ENCODE measurements around the gene TP63. TPM values are rescaled to one million over a fixed set of nuclear protein-coding genes. Genes with fewer than 3 reads are reported as not detected.
A peak's percentile ranks its signal among the peaks of the same experiment; 100 is the strongest.

The TP63 gene
- total and polyA plus RNA-seq, 2 experiments from 2014 or later: not detected

DNA sequence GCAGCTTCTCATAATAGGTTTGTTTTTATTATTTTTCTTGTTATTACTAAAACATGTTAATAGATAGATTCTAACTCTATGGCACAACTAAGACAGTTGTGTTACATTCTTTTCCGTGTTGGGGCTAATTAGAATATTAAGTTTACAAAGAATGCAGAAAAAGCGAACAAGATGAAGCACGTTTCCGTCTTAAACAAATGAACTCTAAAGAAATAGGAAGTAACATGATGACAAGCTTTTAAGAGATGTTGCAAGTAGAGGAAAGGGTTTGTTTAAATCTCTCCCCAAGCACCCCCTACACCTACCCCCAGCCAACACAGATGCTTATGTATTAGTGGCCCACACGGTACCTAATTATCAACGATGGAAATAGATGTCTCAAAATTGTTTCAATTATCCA lies 207.1 kb downstream of the TP63 start:
- no peaks in the 10 kb centered on the region for H3K79me2 ChIP-seq (replicated peaks; ENCODE audit: insufficient read depth)
- no peak overlapping the region for H3K27ac Mint-ChIP-seq
- no peak for ATAC-seq

DNA sequence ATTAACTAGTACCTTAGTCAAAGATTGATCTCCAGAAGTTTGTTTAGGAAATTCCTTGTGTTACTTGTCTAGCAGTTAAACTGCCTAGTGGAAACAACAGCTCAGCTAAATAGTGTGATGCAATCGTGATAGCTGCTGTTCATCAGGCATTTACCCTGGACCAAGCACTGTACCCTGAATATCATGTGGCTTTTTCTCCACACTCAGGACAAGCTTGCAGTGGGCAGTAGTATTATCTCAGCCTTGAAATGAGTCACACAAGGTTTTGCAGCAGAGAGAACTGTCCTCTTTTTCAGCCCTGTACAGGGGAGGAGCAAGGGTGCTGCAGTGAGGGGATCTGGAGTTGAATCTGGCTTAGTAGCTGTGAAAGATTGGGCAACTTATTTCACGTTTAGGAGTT lies 208.4 kb downstream of the TP63 start:
- Histone ChIP-seq H3K27me3 (ENCODE audit: insufficient read depth) (no peaks in the 10 kb centered on the region), H3K79me2 (replicated peaks; ENCODE audit: insufficient read depth) (no peaks in the 10 kb centered on the region), H3K4me1 (ENCODE audit: insufficient read depth) (no peaks in the 10 kb centered on the region), H3F3A (replicated peaks; ENCODE audit: low read depth) (no peaks in the 10 kb centered on the region), H3K27ac (ENCODE audit: low read depth) (no peak overlapping the region), H3K4me2 (no peak overlapping the region), H3K9me2 (ENCODE audit: insufficient read depth) (no peaks in the 10 kb centered on the region), H2AFZ (peak overlapping the region; percentile 53; the same call in 1 of the 2 replicates), H3K36me3 (ENCODE audit: insufficient read depth) (no peaks in the 10 kb centered on the region), H4K20me1 (replicated peaks; ENCODE audit: insufficient read depth) (no peaks in the 10 kb centered on the region), H3K4me3 (no peak overlapping the region)
- Mint-ChIP-seq H3K36me3 (ENCODE audit: low read depth) (no peaks in the 10 kb centered on the region), H3K27me3 (ENCODE audit: insufficient read depth, low read depth, poor library complexity) (no peaks in the 10 kb centered on the region), H3K9me3 (no peaks in the 10 kb centered on the region), H3K4me1 (peaks cover 11% of the 10 kb centered on the region), H3K4me3 (no peak overlapping the region), H3K27ac (peak overlapping the region; percentile 64; the same call in 1 of the 2 replicates)
- ATAC-seq (no peak), DNase-seq (ENCODE audit: low spot score) (no peak)
- TF ChIP-seq ZNF114 (CRISPR knock-in tag; IDR thresholded peaks at IDR 0.05): no peak
- TF ChIP-seq EZH2 (IDR thresholded peaks at IDR 0.05; ENCODE audit: low read depth, unreplicated experiment): no peak
- no peak for TF ChIP-seq EZH2phosphoT487 (IDR thresholded peaks at IDR 0.05; ENCODE audit: unreplicated experiment)
- no peak for TF ChIP-seq JUNB (IDR thresholded peaks at IDR 0.05; ENCODE audit: unreplicated experiment)

More for the DNA sequence above, 207.1 kb downstream of the TP63 start:
- no peak overlapping the region for H3K4me3 ChIP-seq
- no peaks in the 10 kb centered on the region for H4K20me1 ChIP-seq (replicated peaks; ENCODE audit: insufficient read depth)
- no peaks in the 10 kb centered on the region for H3K9me3 Mint-ChIP-seq
- H3K27me3 Mint-ChIP-seq (ENCODE audit: insufficient read depth, low read depth, poor library complexity): no peaks in the 10 kb centered on the region
- DNase-seq (ENCODE audit: low spot score): no peak
- TF ChIP-seq, protein P1, sequence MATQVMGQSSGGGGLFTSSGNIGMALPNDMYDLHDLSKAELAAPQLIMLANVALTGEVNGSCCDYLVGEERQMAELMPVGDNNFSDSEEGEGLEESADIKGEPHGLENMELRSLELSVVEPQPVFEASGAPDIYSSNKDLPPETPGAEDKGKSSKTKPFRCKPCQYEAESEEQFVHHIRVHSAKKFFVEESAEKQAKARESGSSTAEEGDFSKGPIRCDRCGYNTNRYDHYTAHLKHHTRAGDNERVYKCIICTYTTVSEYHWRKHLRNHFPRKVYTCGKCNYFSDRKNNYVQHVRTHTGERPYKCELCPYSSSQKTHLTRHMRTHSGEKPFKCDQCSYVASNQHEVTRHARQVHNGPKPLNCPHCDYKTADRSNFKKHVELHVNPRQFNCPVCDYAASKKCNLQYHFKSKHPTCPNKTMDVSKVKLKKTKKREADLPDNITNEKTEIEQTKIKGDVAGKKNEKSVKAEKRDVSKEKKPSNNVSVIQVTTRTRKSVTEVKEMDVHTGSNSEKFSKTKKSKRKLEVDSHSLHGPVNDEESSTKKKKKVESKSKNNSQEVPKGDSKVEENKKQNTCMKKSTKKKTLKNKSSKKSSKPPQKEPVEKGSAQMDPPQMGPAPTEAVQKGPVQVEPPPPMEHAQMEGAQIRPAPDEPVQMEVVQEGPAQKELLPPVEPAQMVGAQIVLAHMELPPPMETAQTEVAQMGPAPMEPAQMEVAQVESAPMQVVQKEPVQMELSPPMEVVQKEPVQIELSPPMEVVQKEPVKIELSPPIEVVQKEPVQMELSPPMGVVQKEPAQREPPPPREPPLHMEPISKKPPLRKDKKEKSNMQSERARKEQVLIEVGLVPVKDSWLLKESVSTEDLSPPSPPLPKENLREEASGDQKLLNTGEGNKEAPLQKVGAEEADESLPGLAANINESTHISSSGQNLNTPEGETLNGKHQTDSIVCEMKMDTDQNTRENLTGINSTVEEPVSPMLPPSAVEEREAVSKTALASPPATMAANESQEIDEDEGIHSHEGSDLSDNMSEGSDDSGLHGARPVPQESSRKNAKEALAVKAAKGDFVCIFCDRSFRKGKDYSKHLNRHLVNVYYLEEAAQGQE (IDR thresholded peaks at IDR 0.05; ENCODE audit: unreplicated experiment): no peak
- TF ChIP-seq STAT1 (IDR thresholded peaks at IDR 0.05; ENCODE audit: unreplicated experiment): no peak
- TF ChIP-seq NANOG (IDR thresholded peaks at IDR 0.05; ENCODE audit: borderline replicate concordance): no peak
- TF ChIP-seq JUNB (IDR thresholded peaks at IDR 0.05; ENCODE audit: unreplicated experiment): no peak
- TF ChIP-seq, protein P2, sequence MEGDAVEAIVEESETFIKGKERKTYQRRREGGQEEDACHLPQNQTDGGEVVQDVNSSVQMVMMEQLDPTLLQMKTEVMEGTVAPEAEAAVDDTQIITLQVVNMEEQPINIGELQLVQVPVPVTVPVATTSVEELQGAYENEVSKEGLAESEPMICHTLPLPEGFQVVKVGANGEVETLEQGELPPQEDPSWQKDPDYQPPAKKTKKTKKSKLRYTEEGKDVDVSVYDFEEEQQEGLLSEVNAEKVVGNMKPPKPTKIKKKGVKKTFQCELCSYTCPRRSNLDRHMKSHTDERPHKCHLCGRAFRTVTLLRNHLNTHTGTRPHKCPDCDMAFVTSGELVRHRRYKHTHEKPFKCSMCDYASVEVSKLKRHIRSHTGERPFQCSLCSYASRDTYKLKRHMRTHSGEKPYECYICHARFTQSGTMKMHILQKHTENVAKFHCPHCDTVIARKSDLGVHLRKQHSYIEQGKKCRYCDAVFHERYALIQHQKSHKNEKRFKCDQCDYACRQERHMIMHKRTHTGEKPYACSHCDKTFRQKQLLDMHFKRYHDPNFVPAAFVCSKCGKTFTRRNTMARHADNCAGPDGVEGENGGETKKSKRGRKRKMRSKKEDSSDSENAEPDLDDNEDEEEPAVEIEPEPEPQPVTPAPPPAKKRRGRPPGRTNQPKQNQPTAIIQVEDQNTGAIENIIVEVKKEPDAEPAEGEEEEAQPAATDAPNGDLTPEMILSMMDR (conservative IDR thresholded peaks at IDR 0.05; ENCODE audit: low read depth in 2 of 2): no peak
- no peak for TF ChIP-seq POLR2AphosphoS5 (IDR thresholded peaks at IDR 0.05; ENCODE audit: low read depth)
- no peak for TF ChIP-seq CREB1 (CRISPR knock-in tag; IDR thresholded peaks at IDR 0.05; ENCODE audit: low read depth)
- TF ChIP-seq ZNF114 (CRISPR knock-in tag; IDR thresholded peaks at IDR 0.05): no peak
- H3K4me1 Mint-ChIP-seq: peaks cover 11% of the 10 kb centered on the region
- H3K4me1 ChIP-seq (ENCODE audit: insufficient read depth): no peaks in the 10 kb centered on the region
- H3K4me2 ChIP-seq: no peak overlapping the region
- no peaks in the 10 kb centered on the region for H3K27me3 ChIP-seq (ENCODE audit: insufficient read depth)
- no peak overlapping the region for H3K27ac ChIP-seq (ENCODE audit: low read depth)
- H3K9me2 ChIP-seq (ENCODE audit: insufficient read depth): no peaks in the 10 kb centered on the region
- no peaks in the 10 kb centered on the region for H3F3A ChIP-seq (replicated peaks; ENCODE audit: low read depth)
- no peaks in the 10 kb centered on the region for H3K36me3 ChIP-seq (ENCODE audit: insufficient read depth)
- no peaks in the 10 kb centered on the region for H3K36me3 Mint-ChIP-seq (ENCODE audit: low read depth)
- no peak overlapping the region for H3K4me3 Mint-ChIP-seq
- no peak overlapping the region for H2AFZ ChIP-seq

Data from GM23338 (cell line).